CD4-positive, alpha-beta T cell treated with Interleukin-4 for 4 hours (primary cell): ENCODE measurements around the gene NHEJ1.

Source experiments
- DNase-seq: peaks from one replicate; pipeline ENCODE4 v3.0.0-alpha.2; 2020

NHEJ1 gene

GRCh38 chr2:219122202-219122980 lies 38.2 kb downstream of the NHEJ1 start:
- no peak for DNase-seq

DNA sequence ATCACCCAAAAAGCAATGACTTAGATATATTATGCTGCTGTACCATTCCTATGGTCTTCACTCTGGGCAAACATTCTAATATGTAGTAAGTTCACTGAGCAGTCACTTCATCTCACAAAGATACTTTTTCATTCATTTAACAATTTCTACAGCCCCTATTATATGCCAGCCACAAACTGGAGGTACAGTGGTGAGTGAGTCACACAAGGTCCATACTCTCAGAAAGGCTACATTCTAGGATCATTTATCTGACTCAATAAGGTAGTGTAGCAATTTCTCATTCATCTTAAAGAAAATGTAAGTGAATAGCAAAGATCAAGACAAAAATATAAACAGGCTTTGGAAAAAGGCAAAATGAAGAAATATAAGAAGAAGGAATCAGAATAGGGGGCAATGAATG lies 40.5 kb downstream of the NHEJ1 start:
- DNase-seq: no peak

GRCh38 chr2:219119422-219120043 lies 41.1 kb downstream of the NHEJ1 start:
- peak; percentile 46 for DNase-seq

GRCh38 chr2:219118504-219118903 lies 42.1 kb downstream of the NHEJ1 start:
- DNase-seq: no peak

DNA sequence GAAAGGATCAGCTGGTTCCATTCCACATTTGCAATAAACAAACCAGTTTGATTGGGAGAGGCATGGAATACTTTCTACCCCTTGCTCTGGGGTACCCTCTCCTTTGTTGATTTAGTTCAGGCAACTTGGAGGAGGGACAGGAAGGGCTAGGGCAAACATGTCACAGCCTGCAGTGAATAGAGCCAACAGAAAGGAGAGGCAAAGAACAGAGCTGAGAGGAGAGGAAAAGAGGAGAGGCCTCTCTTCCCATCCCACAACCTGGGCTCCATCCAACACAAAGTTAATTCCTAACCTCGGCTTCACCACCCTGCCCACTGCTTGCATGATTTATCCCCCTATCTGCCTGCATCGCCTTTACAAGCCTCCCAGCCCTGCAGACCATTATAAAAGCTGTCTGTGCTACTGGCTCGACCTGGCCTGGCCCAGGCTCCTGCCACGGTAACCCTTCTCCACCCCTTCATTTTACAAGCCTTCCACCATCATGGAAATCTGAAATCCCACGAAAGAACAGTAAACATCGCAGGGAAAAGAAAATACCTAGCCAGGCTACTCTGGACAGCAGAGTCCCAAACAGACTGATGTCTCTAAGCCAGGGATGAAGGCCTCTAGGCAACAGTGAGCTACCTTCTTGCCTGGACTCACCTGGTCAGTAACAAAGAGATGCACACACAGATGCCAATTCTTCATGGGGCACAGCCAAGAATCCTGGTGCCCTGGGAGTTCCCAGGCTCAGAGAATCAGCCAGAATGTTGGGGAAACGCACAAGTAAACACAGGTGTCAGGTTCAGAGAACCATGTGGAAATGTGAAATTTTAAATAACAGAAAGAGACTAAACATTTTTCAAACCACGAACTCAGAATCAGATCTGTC lies 43.6 kb downstream of the NHEJ1 start:
- no peak for DNase-seq

GRCh38 chr2:219112651-219113338 lies 47.8 kb downstream of the NHEJ1 start:
- DNase-seq: no peak

DNA sequence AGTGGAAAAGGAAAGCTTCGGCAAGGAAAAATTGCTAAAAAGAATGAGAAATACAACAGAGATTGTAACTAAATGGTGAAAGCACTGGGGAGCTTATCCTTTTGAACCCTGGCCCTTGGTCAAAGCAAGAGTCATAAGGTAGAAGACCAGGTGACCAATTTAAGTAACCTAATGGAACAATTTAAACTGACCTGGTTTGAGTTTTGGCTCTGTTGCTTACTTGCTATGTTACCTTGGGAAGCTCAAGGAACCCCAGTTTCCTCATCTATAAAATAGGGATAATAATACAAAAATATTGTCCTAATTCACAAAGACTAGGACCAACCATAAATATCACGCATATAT lies 48.6 kb downstream of the NHEJ1 start:
- DNase-seq: no peak

DNA sequence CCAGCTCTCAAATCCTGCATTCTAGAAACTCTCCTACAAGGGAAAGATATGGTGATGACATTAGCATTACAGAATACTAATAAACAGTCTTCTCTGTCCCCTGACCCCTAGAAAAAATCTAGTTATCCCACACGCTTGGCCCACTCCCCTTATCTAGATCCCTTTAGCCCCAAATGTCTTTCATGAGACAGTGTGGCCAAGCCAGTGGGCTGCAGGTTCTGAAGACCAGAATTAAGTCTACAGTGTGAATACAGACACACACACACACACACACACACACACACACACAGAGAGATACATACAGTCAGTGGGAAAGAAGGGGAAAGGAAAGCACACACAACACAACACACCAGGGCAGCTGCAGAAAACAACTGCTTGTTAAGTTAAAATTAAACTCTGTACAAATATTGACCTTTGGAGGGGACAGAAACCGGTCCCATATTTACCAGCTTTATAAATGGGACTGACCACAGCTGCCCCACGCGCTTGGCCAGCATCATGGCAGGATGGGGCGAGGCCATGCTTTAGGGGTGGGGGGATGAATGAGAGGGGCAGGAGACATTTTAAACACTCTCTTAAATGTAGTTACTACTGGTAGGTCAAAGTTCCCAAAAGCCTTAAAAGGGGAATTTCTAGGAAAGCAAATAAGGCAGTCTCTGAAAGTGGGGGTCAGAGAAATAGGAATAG lies 49.1 kb downstream of the NHEJ1 start:
- DNase-seq: no peak

GRCh38 chr2:219109471-219109870 lies 51.1 kb downstream of the NHEJ1 start:
- DNase-seq: peak; percentile 18

DNA sequence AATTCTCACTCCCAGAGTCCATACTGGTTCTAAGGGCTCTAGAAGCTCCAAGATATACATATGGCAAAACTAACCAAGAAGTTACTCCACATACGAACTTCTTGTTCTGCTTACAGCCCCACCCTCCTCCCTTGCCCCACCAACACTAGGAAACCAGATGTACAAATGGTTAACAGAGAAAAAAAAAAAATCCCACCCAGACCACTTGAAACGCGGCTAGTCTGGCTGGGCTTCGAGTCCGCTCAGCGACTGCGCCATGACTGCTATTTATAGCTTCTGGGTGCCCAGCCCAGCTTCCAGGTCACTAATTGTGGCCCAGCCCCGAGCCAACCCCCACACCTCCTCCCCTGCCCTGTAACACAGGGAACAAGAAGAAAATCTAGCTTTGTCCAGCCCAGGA lies 52.9 kb downstream of the NHEJ1 start:
- DNase-seq: no peak

DNA sequence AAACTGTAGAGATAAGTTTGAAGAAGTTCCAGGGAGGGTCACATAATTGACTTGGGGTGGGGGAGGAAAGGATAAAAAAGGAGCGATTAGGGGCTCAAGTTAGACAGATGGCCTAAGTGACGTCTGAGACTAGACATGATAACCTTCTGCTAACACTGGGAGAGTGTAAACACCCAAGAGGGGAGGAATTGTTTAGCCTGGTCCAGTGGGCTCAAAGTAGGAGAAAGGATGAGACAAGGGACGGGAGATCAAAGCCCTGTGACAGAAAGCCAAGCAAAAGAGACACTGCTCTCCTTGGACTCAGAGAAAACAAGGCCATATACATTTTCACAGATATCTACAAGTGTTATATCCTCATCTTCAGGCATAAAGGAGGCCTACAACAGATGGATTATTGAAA lies 54.4 kb downstream of the NHEJ1 start:
- no peak for DNase-seq

- DNase-seq: peak; percentile 24
These were observed 56.2 kb downstream of the NHEJ1 start for GRCh38 chr2:219104107-219105035.

DNA sequence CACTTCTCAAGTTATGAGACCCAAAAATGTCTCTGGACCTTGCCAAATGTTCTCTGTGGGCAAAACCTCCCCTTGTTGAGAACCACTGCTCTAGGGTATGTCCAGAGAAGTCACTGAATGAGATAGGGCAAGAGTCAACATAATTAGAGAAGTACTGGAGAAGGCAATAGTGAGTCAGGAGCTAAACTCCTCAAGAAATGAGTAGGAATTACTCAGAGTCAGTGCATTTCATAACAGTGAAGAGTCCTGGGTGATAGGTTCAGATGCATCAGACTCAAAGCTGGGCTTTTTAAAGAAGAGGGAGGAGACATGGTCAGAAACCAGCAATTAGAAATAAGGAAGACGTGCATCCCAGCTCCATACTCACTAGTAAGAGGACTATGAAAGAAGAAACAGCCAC lies 61.3 kb downstream of the NHEJ1 start:
- DNase-seq: no peak

DNA sequence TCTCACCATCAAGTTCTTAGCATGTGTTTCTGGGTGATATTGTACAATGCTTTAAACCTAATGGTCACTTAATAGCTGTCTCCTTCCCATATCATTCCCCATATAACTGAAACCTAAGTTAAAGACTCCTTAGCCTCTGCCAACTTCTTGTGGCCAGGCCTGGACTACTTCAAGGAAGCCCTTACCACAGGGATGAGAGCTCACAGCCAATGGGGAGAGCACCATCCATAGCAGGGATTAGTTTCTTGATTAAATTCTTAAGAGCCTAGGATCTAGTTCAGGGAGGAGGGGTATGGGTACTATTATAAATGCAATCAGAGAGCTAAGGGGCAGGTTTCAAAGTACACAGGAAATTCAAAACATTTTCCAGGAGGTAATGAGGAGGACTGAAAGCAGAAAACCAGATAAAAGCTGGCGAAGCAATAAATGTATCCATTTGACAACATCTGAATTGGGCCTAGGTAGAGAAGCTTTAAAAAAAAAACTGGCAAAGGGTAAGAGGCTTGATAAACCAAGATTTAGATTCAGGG lies 65.1 kb downstream of the NHEJ1 start:
- no peak for DNase-seq

DNA sequence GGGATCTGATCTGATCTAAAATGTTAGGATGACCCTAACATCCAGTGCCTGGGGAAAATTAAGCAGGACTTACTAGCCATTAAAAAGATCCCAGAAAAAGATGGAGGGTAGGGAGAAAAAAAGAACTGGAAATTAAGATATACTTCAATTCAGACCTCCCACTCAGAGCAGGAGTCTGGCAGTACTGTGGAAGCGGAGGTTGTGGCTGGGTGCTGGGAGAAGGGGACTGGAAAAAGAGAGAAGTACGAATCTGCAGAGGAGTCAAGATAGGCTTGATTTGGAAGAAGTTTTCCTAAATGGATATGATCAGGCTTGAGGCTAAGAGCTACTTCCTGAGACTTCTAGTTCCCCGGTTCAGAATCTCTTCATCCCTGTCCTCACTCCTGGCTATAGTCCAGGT lies 66.4 kb downstream of the NHEJ1 start:
- DNase-seq: no peak

GRCh38 chr2:219090436-219091299 lies 69.9 kb downstream of the NHEJ1 start:
- DNase-seq: no peak

DNA sequence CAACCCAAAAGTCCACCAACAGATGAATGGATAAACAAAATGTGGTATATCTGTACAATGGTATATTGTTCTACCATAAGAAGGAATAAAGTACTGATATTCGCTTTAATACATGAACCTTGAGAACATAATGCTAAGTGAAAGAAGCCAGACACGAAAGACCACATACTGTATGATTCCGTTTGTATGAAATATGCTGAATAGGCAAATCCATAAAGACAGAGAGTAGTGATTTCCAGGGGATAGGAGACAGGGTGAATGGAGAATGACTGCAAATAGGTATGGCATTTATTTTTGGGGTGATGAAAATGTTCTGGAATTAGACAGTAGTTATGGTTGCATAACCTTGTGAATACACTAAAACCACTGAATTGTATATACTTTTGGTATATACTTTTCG lies 71.3 kb downstream of the NHEJ1 start:
- DNase-seq: no peak

DNA sequence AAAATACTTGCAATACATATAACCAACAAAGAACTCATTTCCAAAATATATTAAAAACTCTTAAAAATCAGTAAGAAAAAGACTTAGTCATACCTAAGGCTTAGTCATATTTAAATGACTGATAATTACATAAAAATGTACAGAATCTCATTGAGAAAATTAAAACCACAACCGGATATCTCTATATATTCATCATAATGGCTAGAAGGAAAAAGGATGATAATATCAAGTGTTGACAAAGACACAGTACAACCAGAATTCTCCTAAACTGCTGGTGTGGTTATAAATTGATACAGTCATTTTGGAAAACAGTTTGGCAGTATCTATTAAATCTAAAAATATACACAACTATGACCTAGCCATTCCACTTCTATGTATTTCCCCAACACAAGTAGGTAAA lies 72.8 kb downstream of the NHEJ1 start:
- DNase-seq: no peak

- DNase-seq: no peak
These were observed 73.3 kb downstream of the NHEJ1 start for GRCh38 chr2:219087361-219087760.

DNA sequence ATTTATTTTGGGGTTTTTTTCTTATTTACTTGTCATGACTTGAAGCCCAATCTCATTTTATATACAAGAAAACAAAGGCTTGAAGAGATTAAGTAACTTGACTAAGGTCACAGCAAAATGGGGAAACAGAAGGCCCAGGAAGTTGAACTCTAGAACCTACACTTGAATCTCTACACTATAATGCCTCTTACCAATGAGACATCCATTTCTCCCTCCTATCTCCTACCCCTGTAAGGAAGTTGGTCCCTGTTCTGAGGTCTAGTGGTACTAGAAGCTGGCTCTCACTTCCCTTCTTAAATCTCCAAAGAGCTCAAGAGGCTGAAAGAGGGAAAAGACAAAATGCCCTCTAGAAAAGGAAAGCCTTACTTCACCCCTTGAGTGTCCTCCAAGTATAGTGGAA lies 74.4 kb downstream of the NHEJ1 start:
- DNase-seq: peak; percentile 3
